Ramos (cell line): ENCODE measurements around the gene ERO1A.

Experiments
- in situ Hi-C: fragments of 300-500 bp; cut with MboI; formaldehyde crosslinking; loops from one replicate; pipeline ENCODE4 v1.14.3; 2022; ENCODE audit warnings: low sequenced_read_pairs; ENCODE audit not compliant: unreplicated experiment

ERO1A gene

GRCh38 chr14:52700701-52701172, 5.4 kb upstream of the ERO1A start:
- in situ Hi-C loops: no loop called here

- in situ Hi-C loops: no loop called here
Measured at GRCh38 chr14:52694761-52695480, 437 bp downstream of the ERO1A start.

GRCh38 chr14:52693532-52693931, 1.8 kb downstream of the ERO1A start:
- in situ Hi-C loops: no loop called here

GRCh38 chr14:52693036-52693435, 2.3 kb downstream of the ERO1A start:
- in situ Hi-C loops: no loop called here

GRCh38 chr14:52692248-52692962, 3.0 kb downstream of the ERO1A start:
- in situ Hi-C loops: no loop called here

- in situ Hi-C loops: no loop called here
Measured at GRCh38 chr14:52690983-52691760, 4.2 kb downstream of the ERO1A start.

GRCh38 chr14:52686176-52686575, 9.2 kb downstream of the ERO1A start:
- in situ Hi-C loops: no loop called here

- in situ Hi-C loops: no loop called here
Measured at GRCh38 chr14:52683985-52684520, 11.3 kb downstream of the ERO1A start.

GRCh38 chr14:52678591-52678990, 16.8 kb downstream of the ERO1A start:
- in situ Hi-C loops: no loop called here

- in situ Hi-C loops: no loop called here
Measured at GRCh38 chr14:52663850-52664249, 31.5 kb downstream of the ERO1A start.

- in situ Hi-C loops: no loop called here
Measured at GRCh38 chr14:52661314-52661713, 34.0 kb downstream of the ERO1A start.

GRCh38 chr14:52660832-52661231, 34.5 kb downstream of the ERO1A start:
- in situ Hi-C loops: no loop called here

GRCh38 chr14:52660325-52660724, 35.0 kb downstream of the ERO1A start:
- in situ Hi-C loops: no loop called here

- in situ Hi-C loops: no loop called here
Measured at GRCh38 chr14:52656905-52657304, 38.5 kb downstream of the ERO1A start.

GRCh38 chr14:52650774-52651173, 44.6 kb downstream of the ERO1A start:
- in situ Hi-C loops: no loop called here

GRCh38 chr14:52649511-52649910, 45.8 kb downstream of the ERO1A start:
- in situ Hi-C loops: no loop called here

GRCh38 chr14:52641745-52642144, 53.6 kb downstream of the ERO1A start:
- in situ Hi-C loops: no loop called here

GRCh38 chr14:52640137-52640536, 55.2 kb downstream of the ERO1A start:
- in situ Hi-C loops: no loop called here

GRCh38 chr14:52619687-52620086, 75.7 kb downstream of the ERO1A start:
- in situ Hi-C loops: no loop called here

- in situ Hi-C loops: no loop called here
Measured at GRCh38 chr14:52618602-52619001, 76.8 kb downstream of the ERO1A start.

- in situ Hi-C loops: no loop called here
Measured at GRCh38 chr14:52610187-52610586, 85.2 kb downstream of the ERO1A start.
